Uterus (tissue), 2 donors: ENCODE results near the gene DIMT1.

Experiments
- CTCF ChIP-seq, 4 experiments: fragments of 200-600 bp in 2 of 4; fragments of 450-650 bp in 2 of 4; sonication (generic) in 2 of 4; IDR thresholded peaks; one replicate each; pipeline ENCODE4 v1.5.1; 2016 to 2019; ENCODE audit warnings: antibody characterized with exemption in 4 of 4, mild to moderate bottlenecking in 2 of 4, moderate library complexity in 1 of 4
- POLR2A ChIP-seq, 2 donors: fragments of 450-650 bp; IDR thresholded peaks; one replicate each; pipeline ENCODE4 v1.6.1; 2016; ENCODE audit warnings: antibody characterized with exemption in 2 of 2, mild to moderate bottlenecking in 1 of 2, moderate library complexity in 1 of 2

- TF ChIP-seq CTCF (IDR thresholded peaks at IDR 0.05) (no peak), POLR2A (IDR thresholded peaks at IDR 0.05) (no peak)
These were observed 60.3 kb downstream of the DIMT1 start for GRCh38 chr5:62343428-62343827.
